Suprapubic skin (tissue), 4 donors: ENCODE results near the gene FAM209B.

Experiments
- CTCF ChIP-seq, 2 donors: fragments of 200-600 bp in 1 of 2; fragments of 450-650 bp in 1 of 2; sonication (generic) in 1 of 2; IDR thresholded peaks; one replicate each; pipeline ENCODE4 v1.5.1; 2016 to 2019; ENCODE audit warnings: antibody characterized with exemption in 2 of 2, mild to moderate bottlenecking in 1 of 2, moderate library complexity in 1 of 2
- POLR2A ChIP-seq, 2 donors: fragments of 450-650 bp; IDR thresholded peaks; one replicate each; pipeline ENCODE4 v1.6.1; 2017; ENCODE audit warnings: antibody characterized with exemption in 2 of 2, mild to moderate bottlenecking in 2 of 2, moderate library complexity in 2 of 2
- POLR2AphosphoS5 ChIP-seq, 3 donors: sonication (generic); formaldehyde crosslinking; IDR thresholded peaks; one replicate each; pipeline ENCODE4 v1.6.1; 2017; ENCODE audit warnings: antibody characterized with exemption in 3 of 3

- TF ChIP-seq CTCF (IDR thresholded peaks at IDR 0.05) (no peak), POLR2AphosphoS5 (IDR thresholded peaks at IDR 0.05) (no peak), POLR2A (IDR thresholded peaks at IDR 0.05) (no peak)
These were observed 10.7 kb upstream of the FAM209B start for GRCh38 chr20:56522311-56522710.
